Measurements from ENCODE around the gene TLL1. TPM values are rescaled to one million over a fixed set of nuclear protein-coding genes. Genes with fewer than 3 reads are reported as not detected.

The TLL1 gene
- total RNA-seq (2021; fragmentation: NEBNext Ultra II Directional; extraction: Animal tissue kit (Norgen Biotek cat#: 25700)), result under 1 TPM in 4 of 6 experiments, not detected in 2; 0.12 to 0.92 (median 0.32) TPM
- long read RNA-seq, result 0 reads

DNA sequence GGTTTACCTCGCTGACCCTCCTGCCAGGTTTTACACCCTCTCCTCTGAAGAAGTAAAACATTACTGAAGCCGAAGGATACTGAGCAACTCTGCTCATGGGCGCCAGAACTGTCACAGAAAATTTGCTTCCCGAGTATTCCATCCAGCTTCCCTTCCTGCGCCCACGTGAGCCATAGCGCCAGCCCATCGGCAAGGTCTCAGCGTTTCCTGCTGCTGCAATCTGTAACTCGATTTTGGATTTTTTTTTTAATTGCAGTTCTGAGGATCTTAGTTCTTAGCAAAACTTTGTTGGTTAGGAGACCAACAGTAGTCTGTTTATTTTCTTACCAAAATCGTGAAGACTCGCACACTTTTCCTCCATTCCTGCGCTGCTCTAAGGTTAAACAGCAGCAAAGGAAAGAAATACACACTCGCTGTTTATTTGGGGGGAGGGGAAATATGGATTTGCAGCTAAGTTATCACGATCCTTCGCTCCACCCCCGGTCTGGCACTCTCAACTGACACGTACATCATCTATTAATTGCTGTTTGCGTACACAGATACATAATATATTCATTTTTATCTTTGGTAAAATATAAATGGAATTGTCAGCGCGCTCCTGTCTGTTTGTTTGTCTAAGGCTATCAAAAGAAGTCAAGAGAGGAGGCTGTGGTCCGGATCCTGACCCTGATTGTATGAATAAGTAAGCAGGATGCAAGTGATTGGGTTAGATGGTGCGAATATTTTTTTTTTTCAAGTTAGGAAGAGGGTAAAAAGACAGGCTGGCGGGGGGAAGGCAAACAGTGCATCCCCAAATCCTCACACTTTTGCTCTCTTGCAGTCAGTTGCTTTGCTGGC, at the start of gene TLL1:
TSS of gene TLL1 (plus strand) at position 777 of the 837 bp plus-strand sequence. CDS start 668 bp downstream, outside the sequence.
- Mint-ChIP-seq H3K4me1 (ENCODE audit: low read depth) (peaks cover 16% of the 10 kb centered on the region; the same call in 1 of the 2 replicates), H3K27ac (no peak within 1 kb of the TSS), H3K36me3 (ENCODE audit: low read depth) (no peaks in the 10 kb centered on the region), H3K27me3 (ENCODE audit: insufficient read depth) (peaks cover 18% of the 10 kb centered on the region), H3K4me3 (peak within 1 kb of the TSS; percentile 86), H3K9me3 (no peaks in the 10 kb centered on the region)
- no peak for DNase-seq
- TF ChIP-seq, protein P1, sequence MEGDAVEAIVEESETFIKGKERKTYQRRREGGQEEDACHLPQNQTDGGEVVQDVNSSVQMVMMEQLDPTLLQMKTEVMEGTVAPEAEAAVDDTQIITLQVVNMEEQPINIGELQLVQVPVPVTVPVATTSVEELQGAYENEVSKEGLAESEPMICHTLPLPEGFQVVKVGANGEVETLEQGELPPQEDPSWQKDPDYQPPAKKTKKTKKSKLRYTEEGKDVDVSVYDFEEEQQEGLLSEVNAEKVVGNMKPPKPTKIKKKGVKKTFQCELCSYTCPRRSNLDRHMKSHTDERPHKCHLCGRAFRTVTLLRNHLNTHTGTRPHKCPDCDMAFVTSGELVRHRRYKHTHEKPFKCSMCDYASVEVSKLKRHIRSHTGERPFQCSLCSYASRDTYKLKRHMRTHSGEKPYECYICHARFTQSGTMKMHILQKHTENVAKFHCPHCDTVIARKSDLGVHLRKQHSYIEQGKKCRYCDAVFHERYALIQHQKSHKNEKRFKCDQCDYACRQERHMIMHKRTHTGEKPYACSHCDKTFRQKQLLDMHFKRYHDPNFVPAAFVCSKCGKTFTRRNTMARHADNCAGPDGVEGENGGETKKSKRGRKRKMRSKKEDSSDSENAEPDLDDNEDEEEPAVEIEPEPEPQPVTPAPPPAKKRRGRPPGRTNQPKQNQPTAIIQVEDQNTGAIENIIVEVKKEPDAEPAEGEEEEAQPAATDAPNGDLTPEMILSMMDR (IDR thresholded peaks at IDR 0.05), result no peak

DNA sequence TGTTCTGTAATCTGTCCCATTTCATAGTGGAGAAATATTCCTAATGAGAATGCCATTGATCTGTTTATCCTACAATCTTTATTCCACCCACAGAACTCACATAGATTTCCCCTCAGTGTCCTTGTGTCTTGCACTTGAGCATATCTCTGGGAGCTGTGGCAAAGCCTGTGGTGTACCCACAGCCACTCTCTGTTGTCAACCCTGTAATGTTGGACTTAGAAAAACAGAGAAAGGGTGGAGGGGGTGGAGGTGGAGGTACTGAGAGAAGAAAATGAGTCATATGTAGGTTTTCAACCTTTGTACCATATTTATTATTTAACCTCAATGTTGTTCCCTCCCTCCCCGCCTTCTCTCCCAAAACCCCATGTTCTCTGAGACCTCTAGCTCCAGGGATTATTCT, 46.9 kb upstream of the TLL1 start:
- no peak for DNase-seq
- TF ChIP-seq, protein P1 (IDR thresholded peaks at IDR 0.05), result no peak
- Mint-ChIP-seq H3K27ac (no peak overlapping the region), H3K4me3 (no peak overlapping the region), H3K36me3 (ENCODE audit: low read depth) (no peaks in the 10 kb centered on the region), H3K4me1 (ENCODE audit: low read depth) (no peaks in the 10 kb centered on the region), H3K9me3 (peaks cover 6% of the 10 kb centered on the region), H3K27me3 (ENCODE audit: insufficient read depth) (peaks cover 1% of the 10 kb centered on the region; the same call in 1 of the 2 replicates)

DNA sequence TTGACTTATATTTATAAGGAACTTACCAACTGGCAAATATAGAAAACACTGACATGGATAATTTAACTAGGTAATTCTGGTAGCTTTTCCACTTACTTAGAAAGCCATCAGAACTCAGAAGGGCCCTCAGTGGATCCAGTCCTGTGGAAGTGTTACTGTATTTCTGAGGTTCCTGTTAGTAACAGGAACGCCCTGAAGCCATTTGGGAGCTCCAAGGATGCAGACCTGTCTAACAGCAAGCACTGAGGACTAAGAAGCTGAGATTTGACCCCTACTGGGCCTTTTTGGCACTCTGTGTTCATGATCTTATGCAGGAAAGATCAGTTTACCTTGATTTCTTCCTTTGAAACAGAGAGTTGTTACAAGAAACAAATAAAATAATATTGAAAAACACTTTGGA, 46.0 kb upstream of the TLL1 start:
- H3K9me3 Mint-ChIP-seq, result peaks cover 6% of the 10 kb centered on the region
- no peak for DNase-seq
- H3K4me3 Mint-ChIP-seq, result no peak overlapping the region
- TF ChIP-seq, protein P1 (IDR thresholded peaks at IDR 0.05), result no peak
- no peaks in the 10 kb centered on the region for H3K36me3 Mint-ChIP-seq (ENCODE audit: low read depth)
- no peaks in the 10 kb centered on the region for H3K4me1 Mint-ChIP-seq (ENCODE audit: low read depth)
- no peak overlapping the region for H3K27ac Mint-ChIP-seq
- no peaks in the 10 kb centered on the region for H3K27me3 Mint-ChIP-seq (ENCODE audit: insufficient read depth)

DNA sequence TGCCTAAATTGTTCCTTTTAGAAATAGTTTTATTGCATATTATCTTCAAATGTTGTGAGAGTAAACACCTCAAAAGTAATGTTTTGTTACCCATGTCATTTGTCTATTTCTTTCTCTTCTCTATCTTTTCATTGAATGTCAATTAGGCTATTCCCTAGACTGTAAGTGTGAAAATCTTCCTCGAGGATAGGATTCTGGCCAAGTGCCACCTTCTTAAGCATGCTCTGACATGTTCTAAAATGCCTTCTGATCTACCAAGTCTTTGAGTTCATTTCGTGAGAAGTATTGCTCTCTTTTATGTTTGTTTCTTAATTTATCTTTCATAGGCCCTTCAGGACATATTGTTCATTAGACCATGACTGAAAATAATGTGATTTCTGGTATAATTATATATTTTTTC, 44.1 kb upstream of the TLL1 start:
- H3K36me3 Mint-ChIP-seq (ENCODE audit: low read depth), result no peaks in the 10 kb centered on the region
- H3K9me3 Mint-ChIP-seq, result no peaks in the 10 kb centered on the region; the same call in 1 of the 2 replicates
- H3K27me3 Mint-ChIP-seq (ENCODE audit: insufficient read depth), result no peaks in the 10 kb centered on the region
- H3K4me3 Mint-ChIP-seq, result no peak overlapping the region
- TF ChIP-seq, protein P1 (IDR thresholded peaks at IDR 0.05), result no peak
- no peak overlapping the region for H3K27ac Mint-ChIP-seq
- DNase-seq, result no peak
- H3K4me1 Mint-ChIP-seq (ENCODE audit: low read depth), result no peaks in the 10 kb centered on the region

DNA sequence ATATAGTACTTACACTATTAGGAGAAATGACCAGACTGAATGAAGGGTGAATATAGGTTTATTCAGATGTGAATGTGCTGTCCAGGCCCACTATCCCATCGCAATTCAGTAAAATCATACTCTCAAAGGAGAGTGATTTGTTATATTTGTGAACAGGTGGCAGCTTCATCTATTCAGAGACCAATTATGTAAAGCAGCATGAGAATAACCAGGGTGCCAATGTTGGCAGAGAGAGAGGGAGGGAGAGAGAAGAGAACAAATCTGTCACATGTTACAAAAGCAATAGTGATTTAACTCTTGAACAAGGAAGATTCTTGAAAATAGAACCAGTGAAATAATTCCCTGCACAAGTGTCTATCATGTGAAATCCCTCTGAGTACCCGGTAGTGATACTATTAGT, 38.9 kb upstream of the TLL1 start:
- H3K4me1 Mint-ChIP-seq (ENCODE audit: low read depth), result no peaks in the 10 kb centered on the region
- TF ChIP-seq, protein P1 (IDR thresholded peaks at IDR 0.05), result no peak
- no peaks in the 10 kb centered on the region for H3K36me3 Mint-ChIP-seq (ENCODE audit: low read depth)
- H3K9me3 Mint-ChIP-seq, result no peaks in the 10 kb centered on the region; the same call in 1 of the 2 replicates
- no peak overlapping the region for H3K4me3 Mint-ChIP-seq
- no peak for DNase-seq
- no peak overlapping the region for H3K27ac Mint-ChIP-seq
- H3K27me3 Mint-ChIP-seq (ENCODE audit: insufficient read depth), result peaks cover 5% of the 10 kb centered on the region; the same call in 1 of the 2 replicates

All from HFFc6 (cell line).